ENCODE results near the gene ZBTB16. TPM values are rescaled to one million over a fixed set of nuclear protein-coding genes. Genes with fewer than 3 reads are reported as not detected.

Gene ZBTB16
- total RNA-seq, 1 experiment from 2014 or later = 70.4 TPM

DNA sequence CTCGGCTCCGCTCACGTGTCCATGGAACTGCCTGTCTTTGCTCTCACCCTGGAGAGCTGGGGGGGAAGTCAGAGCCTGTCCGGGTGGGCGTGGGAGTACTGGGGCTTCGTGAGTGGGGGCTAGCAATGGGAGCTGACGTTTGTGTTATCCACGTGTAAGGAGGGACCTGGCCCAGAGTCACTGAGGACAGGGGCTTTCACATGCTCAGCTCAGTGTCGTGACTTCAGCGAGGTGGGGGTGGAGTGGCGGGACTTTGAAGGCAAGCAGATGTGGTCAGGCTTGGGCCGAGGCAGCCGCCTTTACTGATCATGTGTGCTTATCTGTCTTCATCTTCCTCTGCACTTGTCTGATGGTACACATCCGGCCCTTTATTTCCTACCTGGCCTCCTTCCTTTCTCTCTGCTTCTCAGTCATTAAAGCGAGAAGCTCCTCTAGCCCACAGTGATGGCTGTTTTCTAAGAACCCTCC lies 123.6 kb downstream of the ZBTB16 start:
- Mint-ChIP-seq H3K4me3 (ENCODE audit: unreplicated experiment) (peak overlapping the region; percentile 23), H3K27ac (ENCODE audit: low read depth, unreplicated experiment) (peak overlapping the region; percentile 99), H3K36me3 (ENCODE audit: insufficient read depth, unreplicated experiment) (peaks cover 100% of the 10 kb centered on the region), H3K27me3 (ENCODE audit: insufficient read depth, unreplicated experiment) (no peaks in the 10 kb centered on the region), H3K4me1 (ENCODE audit: insufficient read depth, unreplicated experiment) (peaks cover 74% of the 10 kb centered on the region), H3K9me3 (ENCODE audit: unreplicated experiment) (peaks cover 7% of the 10 kb centered on the region)
- BruUV-seq (replicated peaks) = no TSS peak
- DNase-seq (ENCODE audit: unreplicated experiment) = no peak
- intact Hi-C loops (cut with micrococcal nuclease) = no loop called here
- CTCF ChIA-PET = interaction anchor here (1.2 to 1.6 kb wide), 4 partner anchors 12 to 147 kb away, joined by 3 to 9 read pairs (median 4); no protein-coding TSS in a partner anchor
- no peak for TF ChIP-seq CTCF (IDR thresholded peaks at IDR 0.05; ENCODE audit: unreplicated experiment)
- POLR2A ChIA-PET = interaction anchor here (0.7 to 33.6 kb wide), 10 partner anchors 9 to 123 kb away, joined by 3 to 1399 read pairs (median 4); no protein-coding TSS in a partner anchor

DNA sequence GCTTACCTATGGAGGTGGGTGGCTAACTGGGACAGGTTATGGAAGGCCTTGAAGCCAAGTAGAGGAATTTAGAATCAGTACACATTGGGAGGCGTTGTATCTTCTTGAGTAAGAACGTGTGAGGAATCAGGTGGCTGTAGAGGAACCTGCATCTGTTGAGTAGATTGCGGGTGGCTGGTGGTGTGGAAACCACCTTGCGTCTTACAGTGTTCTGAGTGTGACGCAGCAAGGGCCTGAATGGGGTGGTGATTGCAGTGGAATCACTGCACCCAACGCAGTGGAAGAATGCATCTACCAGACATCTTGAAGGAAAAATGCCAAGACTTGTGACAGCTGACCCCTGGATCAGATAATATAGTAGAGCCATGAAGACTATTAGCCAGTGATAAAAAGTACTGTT lies 125.9 kb downstream of the ZBTB16 start:
- CTCF ChIA-PET = interaction anchor here (0.8 kb wide), 1 partner anchor 12 kb away, joined by 5 read pairs; no protein-coding TSS in a partner anchor
- no peak for TF ChIP-seq CTCF (IDR thresholded peaks at IDR 0.05; ENCODE audit: unreplicated experiment)
- H3K4me1 Mint-ChIP-seq (ENCODE audit: insufficient read depth, unreplicated experiment) = peaks cover 57% of the 10 kb centered on the region
- H3K27me3 Mint-ChIP-seq (ENCODE audit: insufficient read depth, unreplicated experiment) = no peaks in the 10 kb centered on the region
- DNase-seq (ENCODE audit: unreplicated experiment) = no peak
- no peak overlapping the region for H3K4me3 Mint-ChIP-seq (ENCODE audit: unreplicated experiment)
- POLR2A ChIA-PET = interaction anchor here (0.7 to 33.6 kb wide), 4 partner anchors 4 to 326 kb away, joined by 3 to 1399 read pairs (median 398); no protein-coding TSS in a partner anchor
- intact Hi-C loops (cut with micrococcal nuclease) = no loop called here
- H3K36me3 Mint-ChIP-seq (ENCODE audit: insufficient read depth, unreplicated experiment) = peaks cover 100% of the 10 kb centered on the region
- no TSS peak for BruUV-seq (replicated peaks)
- peaks cover 7% of the 10 kb centered on the region for H3K9me3 Mint-ChIP-seq (ENCODE audit: unreplicated experiment)
- H3K27ac Mint-ChIP-seq (ENCODE audit: low read depth, unreplicated experiment) = peak overlapping the region; percentile 88

DNA sequence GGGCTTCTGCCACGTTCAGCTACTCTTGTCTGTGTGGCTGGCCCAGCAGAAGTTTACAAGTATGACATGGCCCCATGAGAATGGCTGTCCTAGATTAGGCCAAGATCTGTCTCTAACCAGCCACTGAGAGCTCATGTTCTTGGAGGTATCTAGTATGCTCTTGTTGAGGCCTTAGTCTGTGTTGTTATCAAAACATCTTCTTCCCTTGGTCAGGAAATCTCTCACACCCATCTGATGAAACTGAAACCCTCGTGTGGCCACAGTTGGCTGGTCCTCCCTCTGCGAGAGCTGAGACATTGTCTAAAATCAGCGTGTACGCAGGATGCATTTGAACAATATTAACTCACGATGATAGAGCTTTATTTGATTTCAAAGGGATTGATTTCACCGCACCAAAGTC lies 127.7 kb downstream of the ZBTB16 start:
- Mint-ChIP-seq H3K4me1 (ENCODE audit: insufficient read depth, unreplicated experiment) (peaks cover 43% of the 10 kb centered on the region), H3K9me3 (ENCODE audit: unreplicated experiment) (no peaks in the 10 kb centered on the region), H3K4me3 (ENCODE audit: unreplicated experiment) (no peak overlapping the region), H3K27me3 (ENCODE audit: insufficient read depth, unreplicated experiment) (no peaks in the 10 kb centered on the region), H3K36me3 (ENCODE audit: insufficient read depth, unreplicated experiment) (peaks cover 100% of the 10 kb centered on the region), H3K27ac (ENCODE audit: low read depth, unreplicated experiment) (peak overlapping the region; percentile 88)
- BruUV-seq (replicated peaks) = no TSS peak
- no peak for DNase-seq (ENCODE audit: unreplicated experiment)
- no peak for TF ChIP-seq CTCF (IDR thresholded peaks at IDR 0.05; ENCODE audit: unreplicated experiment)
- intact Hi-C loops (cut with micrococcal nuclease) = no loop called here
- ChIA-PET POLR2A (interaction anchor here (0.8 to 33.6 kb wide), 4 partner anchors 5 to 109 kb away, joined by 3 to 1399 read pairs (median 398); partner anchors contain the start of gene NNMT), CTCF (interaction anchor here (0.6 to 0.9 kb wide), 2 partner anchors 11 to 29 kb away, joined by 3 read pairs; no protein-coding TSS in a partner anchor)

DNA sequence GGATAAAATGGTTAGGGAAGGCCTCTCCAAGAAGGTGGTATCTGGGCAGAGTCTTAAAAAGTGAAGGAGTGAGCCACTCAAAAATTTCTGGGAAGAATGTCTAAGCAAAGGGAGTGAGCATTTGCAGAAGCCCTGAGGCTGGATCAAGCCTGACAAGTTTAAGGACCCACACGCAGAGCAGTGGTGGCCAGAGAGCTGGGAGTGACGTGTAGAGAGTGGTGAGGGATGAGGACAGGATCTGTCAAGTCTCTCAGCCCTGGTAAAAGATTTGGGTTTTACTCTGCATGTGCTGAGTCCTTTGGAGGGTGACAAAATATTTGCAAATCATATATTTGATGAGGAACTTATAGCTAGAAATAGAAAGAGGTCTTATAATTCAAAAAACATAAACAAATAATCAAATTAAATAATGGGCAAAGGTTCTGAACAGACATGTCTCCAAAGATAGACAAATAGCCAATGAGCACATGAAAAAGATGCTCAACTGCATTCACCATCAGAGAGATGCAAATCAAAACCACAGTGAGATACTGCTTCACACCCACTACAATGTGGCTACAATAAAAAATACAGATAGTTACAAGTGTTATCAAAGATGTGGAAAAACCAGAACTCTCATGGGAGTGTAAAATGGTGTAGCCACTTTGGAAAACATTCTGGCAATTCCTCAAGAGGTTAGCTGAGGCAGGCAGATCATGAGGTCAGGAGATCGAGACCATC lies 129.5 kb downstream of the ZBTB16 start:
- Mint-ChIP-seq H3K9me3 (ENCODE audit: unreplicated experiment) (no peaks in the 10 kb centered on the region), H3K4me1 (ENCODE audit: insufficient read depth, unreplicated experiment) (peaks cover 40% of the 10 kb centered on the region), H3K36me3 (ENCODE audit: insufficient read depth, unreplicated experiment) (peaks cover 100% of the 10 kb centered on the region), H3K4me3 (ENCODE audit: unreplicated experiment) (no peak overlapping the region), H3K27me3 (ENCODE audit: insufficient read depth, unreplicated experiment) (no peaks in the 10 kb centered on the region), H3K27ac (ENCODE audit: low read depth, unreplicated experiment) (peak overlapping the region; percentile 53)
- ChIA-PET CTCF (no interaction called here), POLR2A (interaction anchor here (1.0 to 33.6 kb wide), 4 partner anchors 3 to 26 kb away, joined by 3 to 1399 read pairs (median 398); no protein-coding TSS in a partner anchor)
- no TSS peak for BruUV-seq (replicated peaks)
- no peak for TF ChIP-seq CTCF (IDR thresholded peaks at IDR 0.05; ENCODE audit: unreplicated experiment)
- intact Hi-C loops (cut with micrococcal nuclease) = no loop called here
- no peak for DNase-seq (ENCODE audit: unreplicated experiment)
